ENCODE data around the gene DNM3. TPM values are rescaled to one million over a fixed set of nuclear protein-coding genes. Genes with fewer than 3 reads are reported as not detected.
A peak's percentile ranks its signal among the peaks of the same experiment; 100 is the strongest.

Gene DNM3
- total RNA-seq, 1 donor: 0.72 TPM

GRCh38 chr1:172277275-172277674 lies 436.0 kb downstream of the DNM3 start:
- Histone ChIP-seq H4K20me1 (ENCODE audit: insufficient read depth, low read length) (no peaks in the 10 kb centered on the region), H3K36me3 (ENCODE audit: insufficient read depth, low read length) (no peaks in the 10 kb centered on the region), H3K79me2 (ENCODE audit: insufficient read depth, low read length) (no peaks in the 10 kb centered on the region), H3K4me2 (ENCODE audit: insufficient read depth, low read length) (no peak overlapping the region), H3K9me3 (ENCODE audit: low read depth, low read length) (no peaks in the 10 kb centered on the region), H3K4me3 (ENCODE audit: insufficient read depth, low read length) (no peak overlapping the region), H3K27ac (ENCODE audit: low read depth, low read length) (no peak overlapping the region), H2AFZ (ENCODE audit: low read length) (no peak overlapping the region), H3K27me3 (ENCODE audit: insufficient read depth, low read length) (no peaks in the 10 kb centered on the region), H3K4me1 (ENCODE audit: insufficient read depth, low read length) (peaks cover 29% of the 10 kb centered on the region)
- no peak for TF ChIP-seq CTCF (IDR thresholded peaks at IDR 0.05; ENCODE audit: extremely low read depth, low read depth, low read length)
- no peak for DNase-seq (ENCODE audit: insufficient read length, low spot score, missing footprints)

GRCh38 chr1:172277989-172278388 lies 436.7 kb downstream of the DNM3 start:
- peak overlapping the region; percentile 46 for H3K27ac ChIP-seq (ENCODE audit: low read depth, low read length)

DNA sequence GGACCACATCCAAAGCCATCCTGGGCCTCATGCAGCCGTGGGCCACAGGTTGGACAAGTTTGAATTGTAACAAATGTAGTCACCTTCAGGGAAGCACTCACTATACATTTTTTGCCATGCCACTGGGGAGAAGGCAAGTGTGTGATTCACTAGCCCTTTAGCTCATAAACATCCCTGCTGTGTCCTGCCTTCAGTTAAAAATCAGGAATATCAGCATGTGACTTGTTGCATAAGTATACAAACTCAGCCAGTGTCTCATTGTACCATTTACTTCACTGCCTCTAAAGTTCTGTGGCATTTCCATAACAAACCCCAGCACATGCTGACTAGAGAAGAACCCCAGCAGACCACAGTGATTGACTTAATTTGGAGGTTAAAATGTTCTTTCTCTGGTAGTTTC lies 437.2 kb downstream of the DNM3 start:
- TF ChIP-seq CTCF (IDR thresholded peaks at IDR 0.05; ENCODE audit: extremely low read depth, low read depth, low read length): no peak
- Histone ChIP-seq H3K79me2 (ENCODE audit: insufficient read depth, low read length) (no peaks in the 10 kb centered on the region), H3K27me3 (ENCODE audit: insufficient read depth, low read length) (no peaks in the 10 kb centered on the region), H3K4me1 (ENCODE audit: insufficient read depth, low read length) (peaks cover 29% of the 10 kb centered on the region), H3K27ac (ENCODE audit: low read depth, low read length) (peak overlapping the region; percentile 46), H2AFZ (ENCODE audit: low read length) (peak overlapping the region; percentile 4), H4K20me1 (ENCODE audit: insufficient read depth, low read length) (no peaks in the 10 kb centered on the region), H3K4me3 (ENCODE audit: insufficient read depth, low read length) (no peak overlapping the region), H3K36me3 (ENCODE audit: insufficient read depth, low read length) (no peaks in the 10 kb centered on the region), H3K4me2 (ENCODE audit: insufficient read depth, low read length) (peak overlapping the region; percentile 7), H3K9me3 (ENCODE audit: low read depth, low read length) (no peaks in the 10 kb centered on the region)
- no peak for DNase-seq (ENCODE audit: insufficient read length, low spot score, missing footprints)

More at GRCh38 chr1:172277989-172278388, 436.7 kb downstream of the DNM3 start:
- Histone ChIP-seq H3K79me2 (ENCODE audit: insufficient read depth, low read length) (no peaks in the 10 kb centered on the region), H3K4me3 (ENCODE audit: insufficient read depth, low read length) (no peak overlapping the region), H3K9me3 (ENCODE audit: low read depth, low read length) (no peaks in the 10 kb centered on the region), H2AFZ (ENCODE audit: low read length) (no peak overlapping the region), H3K36me3 (ENCODE audit: insufficient read depth, low read length) (no peaks in the 10 kb centered on the region), H3K4me2 (ENCODE audit: insufficient read depth, low read length) (peak overlapping the region; percentile 7), H3K4me1 (ENCODE audit: insufficient read depth, low read length) (peaks cover 29% of the 10 kb centered on the region), H4K20me1 (ENCODE audit: insufficient read depth, low read length) (no peaks in the 10 kb centered on the region), H3K27me3 (ENCODE audit: insufficient read depth, low read length) (no peaks in the 10 kb centered on the region)
- TF ChIP-seq CTCF (IDR thresholded peaks at IDR 0.05; ENCODE audit: extremely low read depth, low read depth, low read length): no peak
- DNase-seq (ENCODE audit: insufficient read length, low spot score, missing footprints): no peak

- no peaks in the 10 kb centered on the region for H3K9me3 ChIP-seq (ENCODE audit: low read depth, low read length)
- H3K4me2 ChIP-seq (ENCODE audit: insufficient read depth, low read length): no peak overlapping the region
- peaks cover 29% of the 10 kb centered on the region for H3K4me1 ChIP-seq (ENCODE audit: insufficient read depth, low read length)
- no peaks in the 10 kb centered on the region for H3K36me3 ChIP-seq (ENCODE audit: insufficient read depth, low read length)
- H3K27me3 ChIP-seq (ENCODE audit: insufficient read depth, low read length): no peaks in the 10 kb centered on the region
- no peak for TF ChIP-seq CTCF (IDR thresholded peaks at IDR 0.05; ENCODE audit: extremely low read depth, low read depth, low read length)
- no peaks in the 10 kb centered on the region for H3K79me2 ChIP-seq (ENCODE audit: insufficient read depth, low read length)
- H2AFZ ChIP-seq (ENCODE audit: low read length): no peak overlapping the region
- peak overlapping the region; percentile 19 for H3K27ac ChIP-seq (ENCODE audit: low read depth, low read length)
- no peak overlapping the region for H3K4me3 ChIP-seq (ENCODE audit: insufficient read depth, low read length)
- DNase-seq (ENCODE audit: insufficient read length, low spot score, missing footprints): no peak
- H4K20me1 ChIP-seq (ENCODE audit: insufficient read depth, low read length): no peaks in the 10 kb centered on the region
Measured at GRCh38 chr1:172279939-172280636, 438.8 kb downstream of the DNM3 start.

Data from osteoblast (primary cell).